Measurements from ENCODE around the gene LIN28A.

DNA sequence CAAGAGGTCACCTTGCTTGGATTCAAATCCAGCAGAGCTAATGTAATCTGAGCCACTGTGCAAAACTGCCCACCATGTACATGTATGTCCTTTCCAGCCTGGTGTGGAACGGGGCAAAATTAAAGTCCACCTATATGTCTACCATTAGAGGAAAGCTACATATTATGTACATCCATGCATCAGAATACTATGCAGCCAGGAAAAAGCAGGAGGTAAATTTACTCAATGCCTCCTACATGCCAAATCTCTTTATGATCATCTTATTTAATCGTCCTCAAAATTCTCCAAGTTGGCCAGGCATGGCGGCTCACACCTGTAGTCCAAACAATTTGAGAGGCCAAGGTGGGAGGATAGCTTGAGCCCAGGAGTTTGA lies 31.8 kb upstream of the LIN28A start:
- no peak for TF ChIP-seq CTCF (IDR thresholded peaks at IDR 0.05)
- TF ChIP-seq POLR2A (IDR thresholded peaks at IDR 0.05) = no peak
- TF ChIP-seq POLR2AphosphoS5 (IDR thresholded peaks at IDR 0.05) = no peak
- TF ChIP-seq EP300 (IDR thresholded peaks at IDR 0.05) = no peak

Data from sigmoid colon (tissue), 4 donors.